ENCODE data around the gene PIP4K2A.
"Not testable (repeated sequence)": the region's sequence is repeated elsewhere in the genome, so short reads cannot be mapped to it uniquely, and the experiment has no call there.

The PIP4K2A gene

DNA sequence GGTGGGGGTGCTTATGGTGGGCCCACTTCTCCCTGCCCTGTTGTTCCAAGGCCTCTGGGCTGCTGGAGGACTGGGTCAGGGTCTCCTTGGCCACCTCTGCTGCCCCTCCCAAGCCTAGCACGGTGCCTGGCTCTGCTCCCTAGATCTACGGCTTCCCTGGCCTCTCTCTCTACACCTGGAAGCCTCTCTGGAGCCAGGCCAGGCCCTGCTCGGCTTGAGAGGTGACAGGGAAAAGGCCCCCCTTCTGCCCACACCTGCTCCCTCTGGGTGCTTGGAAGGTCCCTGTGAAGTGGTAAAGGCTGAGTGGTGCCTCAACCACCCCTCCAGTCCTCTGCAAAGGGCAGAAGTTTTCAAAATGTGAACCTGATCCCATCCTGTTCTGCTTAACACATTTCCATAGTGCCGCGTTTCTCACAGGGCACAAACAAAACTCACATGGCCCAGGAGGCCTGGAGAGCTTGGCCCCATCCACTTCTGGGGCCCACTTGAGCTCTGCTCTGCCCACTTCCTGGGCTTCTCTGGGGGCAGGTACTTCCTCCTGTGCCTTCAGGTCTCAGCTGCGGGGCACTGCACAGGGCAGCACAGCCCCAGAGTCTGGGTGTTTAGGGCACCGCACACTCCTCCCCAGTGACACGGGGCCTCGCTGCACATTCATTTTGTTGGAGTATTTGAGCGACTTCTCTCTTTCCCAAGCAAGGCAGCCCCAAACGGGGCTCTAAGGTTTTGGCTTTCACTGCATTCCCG, 169.9 kb downstream of the PIP4K2A start:
- DNase-seq, result no peak

GRCh38 chr10:22542773-22543172, 171.6 kb downstream of the PIP4K2A start:
- DNase-seq, result no peak

- DNase-seq, result no peak
Observed at GRCh38 chr10:22541900-22542299, 172.5 kb downstream of the PIP4K2A start.

GRCh38 chr10:22539579-22540298, 174.6 kb downstream of the PIP4K2A start:
- no peak for DNase-seq

DNA sequence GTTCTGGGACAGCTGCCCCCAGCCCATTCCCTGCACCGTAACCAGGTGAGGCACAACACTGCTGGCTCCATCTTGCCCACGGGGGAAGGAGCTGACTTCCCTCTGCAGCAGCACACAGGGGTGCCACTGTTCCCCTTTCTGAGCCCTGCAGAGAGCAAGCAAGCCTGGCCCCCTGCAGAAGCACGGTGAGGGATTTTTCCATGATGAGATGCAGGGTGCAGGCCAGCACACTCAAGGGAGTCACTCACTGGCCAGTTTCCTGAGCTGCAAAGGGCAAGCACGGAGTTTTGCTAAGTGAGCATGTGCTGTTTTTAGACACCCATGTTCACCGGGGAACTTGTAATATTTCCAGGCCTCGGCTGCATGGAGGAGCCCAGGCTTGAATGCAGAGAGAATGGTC, 176.6 kb downstream of the PIP4K2A start:
- DNase-seq, result no peak

DNA sequence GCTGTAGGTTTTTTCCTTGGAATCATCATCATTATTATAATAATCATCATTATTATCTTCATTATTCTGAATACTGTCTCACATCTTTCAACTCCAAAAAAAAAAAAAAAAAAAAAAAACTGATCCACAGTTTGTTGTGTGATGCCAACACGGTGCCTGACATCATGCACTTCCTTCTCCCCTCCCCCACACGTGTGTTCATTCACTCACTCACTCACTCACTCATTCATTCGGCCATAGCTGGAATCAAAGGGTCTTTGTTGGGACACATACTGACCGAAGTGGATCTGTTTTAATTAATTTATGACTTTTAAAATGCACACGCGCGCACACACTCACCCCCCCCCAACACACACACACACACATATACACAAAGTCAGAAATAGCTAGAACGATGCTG, 177.8 kb downstream of the PIP4K2A start:
- DNase-seq, result no peak

DNA sequence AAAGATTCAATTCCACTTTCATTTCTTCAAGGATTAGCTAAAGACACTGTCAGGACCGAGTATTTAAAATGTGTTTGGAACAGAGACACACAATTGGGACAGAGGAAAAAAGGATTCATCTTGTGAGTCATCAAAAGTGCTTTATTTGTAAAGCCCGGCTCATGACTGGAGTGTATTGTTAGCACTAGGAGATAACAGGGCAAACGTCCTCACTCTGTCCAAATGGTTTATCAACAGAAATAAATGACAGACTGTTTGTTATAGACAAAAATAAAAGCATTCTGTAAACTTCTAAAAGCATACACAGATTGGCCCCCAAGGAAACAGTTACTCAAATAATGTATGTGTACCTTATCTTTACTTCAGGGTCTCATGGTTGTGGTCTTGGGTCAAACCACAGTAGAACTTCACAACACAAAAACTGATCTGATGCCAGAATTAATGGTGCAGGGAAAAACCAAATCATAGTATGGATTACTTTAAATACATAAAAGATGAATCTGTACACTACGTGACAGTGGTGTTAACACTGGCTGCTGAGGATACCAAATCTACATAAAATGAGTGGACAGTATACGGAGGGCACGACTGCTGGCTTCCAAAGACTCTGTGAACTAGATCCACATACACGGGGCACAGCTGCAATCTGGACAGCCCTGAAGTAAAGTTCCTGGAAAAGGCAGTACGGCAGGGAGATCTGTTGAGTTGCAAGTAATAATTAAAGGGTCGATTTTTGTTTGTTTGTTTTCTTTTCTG, 179.4 kb downstream of the PIP4K2A start:
- DNase-seq, result no peak

GRCh38 chr10:22531441-22531840, 182.9 kb downstream of the PIP4K2A start:
- DNase-seq, result no peak

- no peak for DNase-seq
Observed at GRCh38 chr10:22531008-22531407, 183.4 kb downstream of the PIP4K2A start.

- no peak for DNase-seq
Observed at GRCh38 chr10:22527520-22527919, 186.9 kb downstream of the PIP4K2A start.

GRCh38 chr10:22524333-22524732, 190.0 kb downstream of the PIP4K2A start:
- DNase-seq, result not testable (repeated sequence)

DNA sequence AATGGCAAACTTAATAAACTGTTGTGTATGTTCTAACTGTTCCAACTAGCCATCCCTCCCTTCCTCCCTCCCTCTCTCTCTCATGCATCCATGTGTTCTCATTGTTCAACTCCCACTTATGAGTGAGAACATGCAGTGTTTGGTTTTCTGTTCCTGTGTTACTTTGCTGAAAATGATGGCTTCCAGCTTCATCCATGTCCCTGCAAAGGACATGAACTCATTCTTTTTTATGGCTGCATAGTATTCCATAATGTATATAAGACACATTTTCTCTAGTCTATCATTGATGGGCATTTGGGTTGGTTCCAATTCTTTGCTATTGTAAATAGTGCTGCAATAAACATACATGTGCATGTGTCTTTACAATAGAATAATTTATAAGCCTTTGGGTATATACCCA, 193.7 kb downstream of the PIP4K2A start:
- not testable (repeated sequence) for DNase-seq

DNA sequence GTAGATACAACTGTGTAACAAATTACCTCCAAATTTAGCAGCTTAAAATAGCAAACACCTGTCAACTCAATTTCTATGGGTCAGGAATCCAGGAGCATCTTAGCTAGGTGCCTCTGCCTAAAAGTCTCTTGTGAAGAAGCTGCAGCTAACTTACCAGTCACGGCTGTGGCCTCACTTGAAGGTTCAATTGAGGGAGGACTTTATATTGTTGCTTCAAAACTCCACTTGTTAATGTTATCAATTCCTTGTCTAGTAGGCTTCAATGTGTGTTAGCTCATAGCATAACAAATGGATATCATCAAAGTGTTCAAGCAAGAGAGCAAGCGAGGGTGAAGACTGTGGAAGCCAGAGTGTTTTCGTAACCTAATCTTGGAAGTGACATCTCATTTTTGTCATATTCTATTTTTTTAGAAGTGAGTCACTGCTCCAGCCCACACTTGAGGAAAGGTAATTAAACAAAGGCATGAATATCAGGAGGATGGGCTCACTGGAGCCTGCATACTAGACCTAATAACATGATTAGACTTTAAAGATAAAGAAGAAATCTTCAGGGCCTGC, 196.1 kb downstream of the PIP4K2A start:
- DNase-seq, result no peak

DNA sequence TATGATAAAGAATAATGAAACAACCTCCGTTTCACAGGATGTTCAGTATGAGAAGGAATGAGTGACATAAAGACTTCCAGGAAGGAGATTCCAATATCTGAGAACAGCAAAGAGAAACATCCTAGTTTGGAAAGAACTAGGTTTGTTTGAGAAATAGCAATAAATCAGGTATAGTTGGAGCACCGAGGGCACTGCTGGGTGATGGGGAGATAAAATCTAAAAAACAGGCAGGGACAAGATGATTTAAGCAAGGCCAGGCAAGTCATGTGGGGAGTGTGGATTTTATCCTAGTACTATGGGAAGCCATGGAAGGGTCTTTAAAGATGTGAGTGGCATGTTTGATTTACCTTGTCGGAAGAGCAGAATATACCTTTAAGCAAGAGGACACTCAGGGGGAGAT, 199.4 kb downstream of the PIP4K2A start:
- DNase-seq, result no peak

GRCh38 chr10:22514414-22514758, 200.0 kb downstream of the PIP4K2A start:
- DNase-seq, result not testable (repeated sequence)

DNA sequence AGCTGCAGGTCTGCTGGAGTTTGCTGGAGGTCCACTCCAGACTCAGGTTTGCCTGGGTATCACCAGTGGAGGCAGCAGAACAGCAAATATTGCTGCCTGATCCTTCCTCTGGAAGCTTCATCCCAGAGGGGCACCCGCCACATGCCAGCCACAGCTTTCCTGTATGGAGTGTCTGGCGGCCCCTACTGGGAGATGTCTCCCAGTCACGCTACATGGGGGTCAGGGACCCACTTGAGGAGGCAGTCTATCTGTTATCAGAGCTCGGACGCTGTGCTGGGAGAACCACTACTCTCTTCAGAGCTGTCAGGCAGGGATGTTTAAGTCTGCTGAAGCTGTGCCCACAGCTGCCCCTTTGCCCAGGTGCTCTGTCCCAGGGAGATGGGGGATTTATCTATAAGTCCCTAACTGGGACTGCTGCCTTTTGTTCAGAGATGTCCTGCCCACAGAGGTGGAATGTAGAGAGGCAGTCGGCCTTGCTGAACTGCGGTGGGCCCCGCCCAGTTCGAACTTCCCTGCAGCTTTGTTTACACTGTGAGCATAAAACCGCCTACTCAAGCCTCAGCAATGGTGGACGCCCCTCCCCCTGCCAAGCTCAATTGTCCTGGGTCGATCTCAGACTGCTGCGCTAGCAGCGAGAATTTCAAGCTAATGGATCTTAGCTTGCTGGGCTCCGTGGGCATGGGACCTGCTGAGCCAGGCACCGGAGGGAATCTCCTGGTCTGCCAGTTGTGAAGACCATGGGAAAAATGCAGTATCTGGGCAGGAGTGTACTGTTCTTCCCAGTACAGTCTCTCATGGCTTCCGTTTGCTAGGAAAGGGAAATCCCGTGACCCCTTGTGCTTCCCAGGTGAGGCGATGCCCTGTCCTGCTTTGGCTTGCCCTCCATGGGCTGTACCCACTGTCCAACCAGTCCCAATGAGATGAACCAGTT, 200.6 kb downstream of the PIP4K2A start:
- not testable (repeated sequence) for DNase-seq

- not testable (repeated sequence) for DNase-seq
Observed at GRCh38 chr10:22512015-22512414, 202.4 kb downstream of the PIP4K2A start.

GRCh38 chr10:22508214-22508613, 206.2 kb downstream of the PIP4K2A start:
- DNase-seq, result not testable (repeated sequence)

DNA sequence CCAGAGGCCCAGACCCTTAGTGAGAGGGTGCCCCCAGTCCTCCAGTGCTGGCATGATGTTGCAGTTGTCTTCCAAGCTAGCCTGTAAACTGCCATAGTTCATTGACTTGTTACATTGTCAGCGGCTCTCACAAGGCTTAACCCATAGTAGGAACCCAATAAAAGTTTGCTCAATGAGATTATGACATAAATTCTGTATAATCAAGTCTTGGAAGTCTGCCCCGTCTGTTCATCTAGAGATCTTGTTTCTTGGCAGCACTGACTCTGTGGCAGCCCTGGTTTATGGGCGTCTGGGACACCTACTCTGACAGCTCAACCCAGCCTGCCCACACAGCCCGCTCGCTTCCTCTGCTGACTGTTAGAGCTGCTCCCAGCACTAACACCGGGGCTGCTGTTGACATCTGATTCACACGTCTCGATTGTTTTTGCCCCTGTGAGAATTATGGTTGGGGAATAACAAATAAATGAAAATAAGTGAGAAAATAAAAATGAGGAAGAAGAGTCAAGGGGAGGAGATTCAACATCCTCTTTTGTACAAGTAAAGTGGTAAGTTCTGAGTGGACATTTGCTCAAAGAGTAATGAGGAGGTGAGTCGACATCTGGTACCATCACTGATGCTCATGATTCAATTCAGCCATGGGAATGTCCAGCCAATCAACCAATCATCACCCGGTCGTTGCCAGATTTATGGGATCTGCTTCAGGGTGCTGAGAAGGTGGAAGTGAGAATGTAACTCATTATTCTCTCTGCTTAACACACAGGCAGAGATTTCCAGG, 208.3 kb downstream of the PIP4K2A start:
- peak; percentile 7 to 23 for DNase-seq

DNA sequence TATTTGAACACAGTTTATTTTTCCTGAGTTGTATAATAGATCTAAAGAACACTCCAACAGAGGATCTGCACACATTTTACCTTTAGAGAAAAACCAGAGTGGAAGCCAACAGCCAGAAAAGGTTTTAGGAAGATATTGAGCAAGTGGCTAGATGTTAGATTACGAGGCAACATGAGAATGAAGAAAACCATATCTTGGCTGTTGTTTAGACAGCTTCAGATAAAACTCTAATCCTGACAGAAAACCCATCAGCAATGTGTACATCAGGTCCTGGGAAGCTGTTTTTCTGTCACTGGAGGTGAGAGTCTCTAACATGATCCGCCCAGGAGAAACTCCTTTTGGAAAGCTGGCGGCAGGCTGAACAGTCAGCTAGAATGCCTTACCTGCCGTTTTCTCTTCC, 209.6 kb downstream of the PIP4K2A start:
- no peak for DNase-seq

DNA sequence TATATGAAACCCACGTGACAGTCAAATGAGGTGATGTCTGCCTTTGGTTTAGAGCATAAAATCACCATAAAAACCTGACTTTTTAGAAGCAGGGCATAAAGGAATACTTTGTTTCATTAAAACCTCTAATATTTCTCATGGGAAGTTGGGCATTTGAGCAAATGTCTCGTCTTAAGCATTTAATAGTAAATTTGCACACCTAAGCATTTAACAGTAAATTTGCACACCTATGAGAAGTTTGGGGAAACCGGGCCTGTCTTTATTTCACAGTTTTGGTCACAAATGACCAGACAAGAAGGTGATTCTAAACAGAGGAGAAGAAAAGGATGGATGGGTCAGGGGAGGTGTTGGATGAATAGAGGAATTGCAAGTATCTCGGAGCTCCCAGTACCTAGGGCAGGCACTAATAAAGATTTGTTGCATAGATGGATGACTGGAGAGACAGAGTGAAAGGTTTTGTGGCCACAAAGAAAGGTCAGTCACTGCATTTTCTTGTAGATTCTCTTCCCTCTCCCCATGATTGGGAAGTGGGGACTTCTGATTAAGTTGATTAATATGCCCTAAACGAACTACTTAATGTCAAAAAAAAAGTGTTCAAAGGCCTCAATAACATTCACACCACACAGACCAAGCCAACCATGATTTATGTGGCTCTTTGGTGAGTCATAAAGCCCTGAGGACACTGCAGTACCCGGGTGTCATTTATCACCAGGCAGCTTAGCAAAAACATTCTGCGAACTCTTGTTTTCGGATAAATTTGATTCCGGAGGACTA, 210.9 kb downstream of the PIP4K2A start:
- DNase-seq, result no peak

Data from stimulated activated CD4-positive, alpha-beta T cell treated with anti-CD3 and anti-CD28 coated beads, Interleukin-2, amount 100 ng/mL, for 48 hours (primary cell).